ENCODE results near the gene SETD4.

Gene SETD4

DNA sequence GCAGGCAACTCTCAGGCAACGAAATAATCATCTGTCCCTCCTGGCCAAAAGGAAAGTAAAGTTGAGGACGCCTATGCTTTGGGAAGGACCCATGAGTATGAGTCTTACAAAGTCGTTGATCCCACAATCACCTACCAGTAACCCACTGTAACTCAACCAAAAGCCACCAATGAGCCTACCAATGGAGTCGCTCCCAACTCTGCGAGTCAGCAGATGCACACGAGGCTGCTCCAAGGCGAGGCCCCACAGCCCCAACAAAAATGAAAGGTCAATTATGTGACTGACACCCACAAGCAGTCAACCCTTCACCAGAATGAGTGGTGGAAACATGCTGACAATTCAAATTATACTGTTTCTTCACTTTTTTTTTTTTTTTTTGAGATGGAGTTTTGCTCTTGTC is 12.0 kb downstream of the SETD4 start:
- no peak for DNase-seq (ENCODE audit: low read depth in 4 of 4, low spot score in 1 of 4)

DNA sequence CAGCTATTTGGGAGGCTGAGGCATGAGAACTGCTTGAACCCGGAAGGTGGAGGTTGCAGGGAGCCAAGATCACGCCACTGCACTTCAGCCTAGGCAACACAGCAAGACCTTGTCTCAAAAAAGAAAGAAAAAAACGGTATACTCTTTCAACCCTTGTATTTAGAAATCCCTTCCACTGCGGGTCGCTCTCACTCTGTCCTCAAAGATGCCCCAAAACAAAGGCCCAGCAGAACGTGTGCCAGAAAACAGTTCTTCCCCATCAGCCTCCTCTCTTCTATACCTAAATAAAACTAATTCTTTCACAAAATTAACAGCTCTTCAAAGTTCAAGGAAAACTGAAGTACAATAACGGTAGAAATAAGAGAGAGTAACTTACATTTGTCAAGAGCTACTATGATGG is 13.2 kb downstream of the SETD4 start:
- DNase-seq (ENCODE audit: low read depth in 4 of 4, low spot score in 1 of 4) = no peak

DNA sequence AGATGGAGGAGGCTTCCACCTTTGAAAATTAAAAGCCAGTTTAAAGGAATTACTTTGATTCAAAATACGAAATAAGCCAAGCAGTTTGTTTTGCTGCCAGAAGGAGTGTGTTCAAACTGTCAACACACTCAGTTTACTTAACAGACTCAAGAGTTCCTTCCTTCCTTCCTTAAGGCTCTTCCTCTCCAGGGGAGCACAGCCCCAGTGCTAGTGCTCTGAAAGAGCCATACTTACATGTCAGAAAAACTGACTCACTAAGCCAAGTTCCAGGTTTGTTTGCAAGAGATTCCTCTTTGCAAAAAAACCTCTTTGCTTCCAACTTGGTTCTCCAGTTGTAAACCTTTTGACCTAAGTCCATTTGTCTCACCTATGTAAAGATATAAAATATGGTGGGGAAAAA is 14.3 kb downstream of the SETD4 start:
- DNase-seq (ENCODE audit: low read depth in 4 of 4, low spot score in 1 of 4) = no peak

DNA sequence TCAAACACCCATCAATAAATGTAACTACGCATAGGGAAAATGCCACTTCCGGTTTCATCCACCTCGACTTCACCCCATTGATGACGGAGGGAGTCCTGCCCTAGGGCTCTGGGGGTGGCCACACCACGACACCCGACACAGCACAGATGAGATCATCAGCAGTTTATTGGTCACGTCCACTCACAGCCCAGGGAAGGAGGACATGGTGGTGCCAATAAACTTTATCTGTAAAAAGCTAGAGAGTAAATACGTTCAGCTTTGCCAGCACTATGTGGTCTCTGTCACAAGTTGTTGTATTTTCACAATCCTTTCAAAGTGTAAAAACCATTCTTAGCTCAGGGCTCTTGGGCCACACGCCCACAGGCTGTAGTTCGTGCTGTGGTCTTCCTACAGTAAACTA is 16.3 kb downstream of the SETD4 start:
- no peak for DNase-seq (ENCODE audit: low read depth in 4 of 4, low spot score in 1 of 4)

DNA sequence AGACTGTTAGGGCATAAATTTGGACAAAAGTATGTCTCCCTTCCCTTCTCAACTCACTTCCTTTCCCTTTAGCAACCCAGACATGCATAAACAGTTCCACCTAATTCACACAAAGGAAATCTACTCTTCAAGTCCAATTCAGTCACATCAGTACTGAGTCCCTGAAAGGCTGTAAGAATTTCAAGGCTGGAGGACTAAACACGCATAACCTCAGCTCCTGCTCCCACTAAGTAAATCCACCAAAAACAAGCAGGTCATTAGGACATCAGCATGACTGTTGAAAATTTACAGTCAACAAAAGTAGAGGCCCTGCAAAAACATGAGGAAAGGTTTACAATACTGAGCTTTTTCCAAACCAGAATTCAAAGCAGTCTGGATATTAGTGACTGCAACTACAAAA is 18.4 kb downstream of the SETD4 start:
- no peak for DNase-seq (ENCODE audit: low read depth in 4 of 4, low spot score in 1 of 4)

DNA sequence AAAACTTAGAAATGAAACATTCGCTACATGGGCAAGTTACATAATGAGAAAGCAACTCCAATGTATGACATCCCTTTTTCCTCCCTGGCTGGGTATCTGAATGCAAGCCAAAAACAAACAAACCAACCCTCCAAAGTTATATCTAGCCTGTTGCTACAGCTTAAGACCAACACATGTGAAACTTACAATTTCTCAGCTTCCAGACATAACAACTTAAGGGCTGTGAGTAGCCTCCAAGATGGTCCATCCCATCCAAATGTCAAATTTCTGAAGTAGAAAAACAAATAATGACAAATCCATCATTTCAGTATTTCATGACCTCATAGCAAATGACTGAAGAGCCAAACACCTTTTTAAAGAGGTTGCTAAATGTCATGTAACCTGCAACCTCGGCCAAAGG is 19.9 kb downstream of the SETD4 start:
- no peak for DNase-seq (ENCODE audit: low read depth in 4 of 4, low spot score in 1 of 4)

DNA sequence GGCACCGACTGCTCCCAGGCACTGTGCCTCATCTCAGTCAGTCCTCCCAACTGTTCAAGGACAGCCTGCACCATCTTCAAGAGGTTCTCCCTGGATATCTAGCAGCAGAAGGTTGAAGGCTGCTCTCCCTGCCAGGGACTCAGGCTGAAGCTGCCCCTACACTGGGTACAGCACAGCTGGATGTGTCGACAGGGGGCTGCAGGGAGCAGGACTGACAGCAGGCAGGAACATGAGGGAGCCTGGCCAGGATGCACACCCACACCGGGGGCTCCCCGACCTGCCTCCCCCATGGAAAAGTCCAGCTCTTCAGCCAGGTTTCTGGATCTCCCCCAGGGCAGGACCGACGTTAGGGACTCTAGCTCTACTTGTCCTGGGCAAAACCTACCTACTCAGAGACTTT is 20.5 kb downstream of the SETD4 start:
- DNase-seq (ENCODE audit: low read depth in 4 of 4, low spot score in 1 of 4) = no peak

DNA sequence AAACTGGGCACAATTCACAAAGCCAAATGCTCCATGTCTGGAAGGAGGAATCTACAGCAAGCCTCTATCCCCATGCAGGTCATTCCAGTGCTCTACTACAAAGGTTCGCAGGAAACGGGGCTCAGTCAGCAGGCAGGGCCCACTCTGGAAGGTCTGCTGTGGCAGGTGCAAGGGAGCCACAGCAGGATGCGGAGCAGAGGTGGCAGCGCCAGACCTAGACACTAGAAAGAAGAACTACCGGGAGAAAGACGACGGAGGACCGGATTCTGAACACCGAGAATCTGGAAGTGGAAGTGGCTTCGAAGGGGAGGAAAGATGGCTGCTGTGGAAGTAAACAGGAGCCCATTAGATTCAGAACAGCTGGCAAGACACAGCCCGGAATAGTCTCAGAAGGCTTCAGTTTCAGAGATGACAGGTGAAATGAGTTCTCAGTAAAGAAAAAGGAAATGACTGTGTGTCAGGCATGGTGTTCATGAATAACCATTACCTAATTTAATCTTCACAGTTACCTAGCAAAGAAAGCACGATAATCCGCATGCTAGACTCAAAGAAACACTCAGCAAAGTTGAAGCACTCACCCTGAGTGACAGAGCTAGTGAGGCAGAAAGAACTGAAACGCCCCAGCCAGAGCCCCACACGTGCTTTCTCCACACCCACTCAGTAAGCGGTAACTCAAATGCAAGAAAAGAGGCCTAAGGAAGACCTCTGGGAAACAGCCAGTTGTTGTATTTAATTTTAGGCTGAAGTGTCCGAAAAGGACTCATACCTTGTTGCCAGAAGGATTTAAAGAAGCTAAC is 21.4 kb downstream of the SETD4 start:
- no peak for DNase-seq (ENCODE audit: low read depth in 4 of 4, low spot score in 1 of 4)

DNA sequence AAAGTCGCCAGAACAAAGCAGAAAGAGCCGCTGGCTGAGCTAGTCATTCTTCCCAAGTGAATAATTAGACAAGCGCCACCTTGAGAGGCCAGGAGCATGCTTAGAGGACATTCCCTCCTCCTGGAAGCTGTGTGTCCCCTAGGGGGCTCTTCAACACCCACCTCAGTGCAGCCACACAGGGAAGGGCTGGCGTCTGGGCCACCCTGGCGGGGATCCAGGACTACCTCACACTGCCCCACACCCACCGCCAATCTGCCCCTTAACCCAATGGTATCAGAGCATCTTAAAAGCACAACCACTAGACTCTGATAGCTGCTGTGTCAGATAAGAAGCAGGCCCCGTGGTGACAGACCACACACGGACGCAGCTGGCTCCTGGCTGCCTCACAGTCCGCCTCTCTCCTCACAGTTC is 24.9 kb downstream of the SETD4 start:
- DNase-seq (ENCODE audit: low read depth in 4 of 4, low spot score in 1 of 4) = no peak

DNA sequence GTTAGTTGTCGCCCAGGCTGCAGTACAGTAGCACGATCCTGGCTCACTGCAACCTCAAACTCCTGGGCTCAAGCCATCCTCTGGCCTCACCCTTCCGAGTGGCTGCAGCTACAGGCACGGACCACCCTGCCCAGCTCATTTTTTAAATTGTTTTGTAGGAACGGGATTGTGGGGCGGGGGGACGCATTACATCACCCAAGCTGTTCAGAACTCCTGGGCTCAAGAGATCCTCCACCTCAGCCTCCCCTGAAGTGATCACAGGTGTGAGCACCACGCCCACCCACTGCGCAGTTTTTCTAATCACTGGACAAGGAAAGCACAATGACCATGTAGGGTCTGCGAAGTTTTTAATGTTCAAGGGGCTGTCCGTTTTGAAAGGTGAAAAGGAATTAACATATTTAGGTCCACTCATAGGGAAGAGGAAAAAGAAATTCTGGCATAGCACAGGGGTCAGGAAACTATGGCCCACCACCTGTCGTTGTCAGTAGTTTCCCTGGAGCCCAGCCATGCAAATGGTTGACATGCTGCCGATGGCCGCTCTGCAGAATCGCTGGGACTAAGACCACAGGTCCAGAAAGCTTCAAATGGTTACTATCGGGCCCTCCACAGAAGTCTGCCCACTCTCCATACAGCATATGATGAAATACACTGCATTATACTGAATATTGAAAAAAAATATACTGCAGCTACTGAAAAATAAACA is 26.0 kb downstream of the SETD4 start:
- DNase-seq (ENCODE audit: low read depth in 4 of 4, low spot score in 1 of 4) = no peak

DNA sequence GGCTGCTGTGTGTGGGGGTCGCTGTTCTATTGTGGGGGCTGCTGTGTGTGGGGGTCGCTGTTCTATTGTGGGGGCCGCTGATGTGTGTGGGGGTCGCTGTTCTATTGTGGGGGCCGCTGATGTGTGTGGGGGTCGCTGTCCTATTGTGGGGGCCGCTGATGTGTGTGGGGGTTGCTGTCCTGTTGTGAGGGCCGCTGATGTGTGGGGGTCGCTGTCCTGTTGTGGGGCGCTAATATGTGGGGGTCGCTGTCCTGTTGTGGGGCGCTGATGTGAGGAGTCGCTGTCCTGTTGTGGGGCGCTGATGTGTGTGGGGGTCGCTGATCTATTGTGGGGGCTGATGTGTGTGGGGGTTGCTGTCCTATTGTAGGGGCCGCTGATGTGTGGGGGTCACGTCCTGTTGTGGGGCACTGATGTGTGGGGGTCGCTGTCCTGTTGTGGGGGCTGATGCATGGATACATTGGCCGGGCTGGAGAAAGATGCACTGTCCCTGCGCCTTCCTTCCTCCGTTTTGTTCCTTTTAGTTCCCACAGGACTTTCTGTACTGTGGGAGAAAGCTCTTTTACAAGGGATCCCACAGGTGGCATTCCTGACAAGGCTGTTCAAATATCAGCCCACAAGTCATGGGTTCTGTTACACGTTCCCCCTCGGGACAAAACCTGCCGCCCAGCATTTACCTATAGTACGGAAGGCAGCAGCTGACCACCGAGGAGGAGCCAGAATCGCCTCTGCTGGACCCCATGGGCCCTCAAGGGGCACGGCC is 27.5 kb downstream of the SETD4 start:
- DNase-seq (ENCODE audit: low read depth in 4 of 4, low spot score in 1 of 4) = no peak

DNA sequence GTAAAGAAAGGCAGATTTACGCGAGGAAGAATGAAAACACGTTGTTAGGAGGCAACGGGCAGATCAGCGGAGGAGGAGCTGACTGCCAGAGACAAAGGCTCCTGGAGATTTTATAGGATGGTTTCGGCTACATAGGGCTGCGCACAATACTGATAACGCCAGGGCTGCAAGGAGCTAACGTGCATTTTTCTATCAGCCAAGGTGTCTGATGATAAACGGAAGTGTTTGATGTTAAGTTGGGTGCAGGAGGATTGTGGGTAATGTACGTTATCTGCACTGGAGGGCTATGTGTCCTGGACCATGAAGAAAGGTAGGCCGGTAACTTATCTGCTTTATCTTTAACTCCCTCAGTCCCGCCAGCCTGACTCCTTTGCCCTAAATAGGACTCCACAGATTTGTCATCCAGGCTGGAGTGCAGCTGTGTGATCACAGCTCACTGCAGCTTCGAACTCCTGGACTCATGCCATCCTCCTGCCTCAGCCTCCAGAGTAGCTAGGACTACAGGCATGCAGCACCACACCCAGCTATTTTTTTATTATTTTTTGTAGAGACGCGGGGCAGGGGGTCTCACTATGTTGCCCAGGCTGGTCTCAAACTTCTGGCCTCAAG is 29.6 kb downstream of the SETD4 start:
- no peak for DNase-seq (ENCODE audit: low read depth in 4 of 4, low spot score in 1 of 4)

DNA sequence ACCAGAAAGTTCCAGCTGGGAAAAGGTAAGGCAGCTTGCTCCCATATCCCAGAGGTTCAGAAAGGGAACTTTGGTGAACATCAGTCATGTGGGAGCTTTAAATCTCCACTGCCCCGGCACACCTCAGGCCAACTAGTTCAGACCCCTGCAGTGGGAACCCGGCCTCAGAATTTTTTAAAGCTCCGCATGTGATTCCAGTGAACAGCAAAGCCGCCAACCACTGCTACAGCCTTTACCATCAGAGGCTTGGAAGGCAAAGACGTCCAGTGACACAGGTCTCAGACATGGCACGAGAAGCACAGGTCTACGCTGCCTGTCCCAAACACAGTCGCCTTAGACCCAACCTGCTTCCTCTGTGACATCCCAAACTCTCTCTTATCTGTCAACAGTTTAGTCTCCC is 31.0 kb downstream of the SETD4 start:
- no peak for DNase-seq (ENCODE audit: low read depth in 4 of 4, low spot score in 1 of 4)

DNA sequence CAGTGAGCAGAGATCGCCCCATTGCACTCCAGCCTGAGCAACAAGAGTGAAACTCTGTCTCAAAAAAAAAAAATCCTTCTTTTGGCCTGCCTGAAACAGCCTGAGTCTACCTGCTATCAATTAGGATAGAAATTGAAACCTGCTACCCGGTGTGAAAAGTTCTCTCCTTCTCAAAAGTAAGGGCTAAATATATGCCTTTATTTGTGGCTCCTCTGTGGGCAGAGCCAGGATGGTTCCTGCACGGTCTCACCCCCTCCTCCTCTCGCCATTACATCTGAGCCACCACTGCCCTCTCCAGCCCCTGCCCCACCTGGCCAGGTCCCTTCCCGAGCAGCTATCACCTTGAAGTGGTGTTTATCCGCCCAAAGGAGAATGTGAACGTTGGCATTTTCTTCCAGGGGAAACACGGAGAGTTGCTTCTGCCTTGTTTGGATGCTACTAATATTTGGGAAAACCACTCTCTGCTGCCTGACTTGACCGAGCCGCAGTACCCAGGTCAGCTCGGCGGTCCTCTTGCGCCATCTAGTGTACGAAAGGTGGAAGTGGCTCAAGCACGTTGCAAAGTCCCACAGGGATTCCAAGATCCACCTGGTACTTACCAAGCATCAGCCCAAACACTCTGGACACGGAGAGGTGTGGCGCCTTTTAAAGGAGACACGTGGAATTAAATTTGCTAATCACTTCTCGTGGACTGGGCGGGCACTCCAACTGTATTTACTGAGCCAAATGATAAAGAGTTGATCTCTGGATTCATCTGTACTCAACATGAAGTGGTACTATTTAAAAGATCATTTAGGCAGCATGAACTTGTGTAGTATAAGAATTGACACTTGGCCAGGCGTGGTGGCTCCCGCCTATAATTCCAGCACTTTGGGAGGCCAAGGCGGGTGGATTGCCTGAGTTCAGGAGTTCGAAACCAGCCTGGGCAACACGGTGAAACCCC is 31.9 kb downstream of the SETD4 start:
- DNase-seq (ENCODE audit: low read depth in 4 of 4, low spot score in 1 of 4) = peak; percentile 34 to 48 (median 38)

DNA sequence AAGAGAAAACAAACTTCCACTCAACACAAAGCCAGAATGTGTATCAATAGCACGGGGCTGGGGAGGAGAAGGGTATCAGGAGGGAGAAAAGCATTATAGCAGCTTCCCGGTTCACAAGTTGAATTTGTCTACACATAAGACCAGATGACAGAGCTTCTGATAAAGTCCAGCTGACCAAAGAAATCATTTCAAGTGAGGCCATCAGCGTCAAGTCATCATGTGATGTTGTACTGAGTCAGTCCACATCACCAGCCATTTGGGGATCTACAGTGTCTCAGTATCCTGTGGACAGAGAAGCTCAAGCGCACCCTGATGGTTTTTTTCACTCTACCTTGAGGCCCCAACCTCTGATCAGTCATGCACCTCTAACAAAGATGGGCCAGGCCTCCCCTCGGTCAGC is 33.0 kb downstream of the SETD4 start:
- no peak for DNase-seq (ENCODE audit: low read depth in 4 of 4, low spot score in 1 of 4)

DNA sequence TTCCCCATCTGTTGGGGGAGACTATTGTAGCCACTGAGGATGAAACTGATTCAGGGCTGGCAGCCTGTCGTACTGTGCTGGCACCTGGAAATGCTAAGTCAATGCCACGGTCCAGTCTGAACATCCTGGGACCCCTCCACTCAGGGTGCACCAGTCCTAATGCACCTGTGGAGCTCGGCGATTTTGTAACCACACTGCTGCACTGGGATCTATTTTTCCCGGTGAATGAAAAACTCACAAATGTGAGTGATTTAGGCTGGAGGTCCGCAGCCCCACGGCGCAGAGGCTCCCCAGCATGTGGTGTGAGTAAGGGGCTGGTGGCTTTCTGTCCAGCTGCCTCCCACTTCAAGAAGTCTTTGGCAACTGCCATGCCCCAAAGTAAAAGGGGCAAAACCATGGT is 35.5 kb downstream of the SETD4 start:
- no peak for DNase-seq (ENCODE audit: low read depth in 4 of 4, low spot score in 1 of 4)

DNA sequence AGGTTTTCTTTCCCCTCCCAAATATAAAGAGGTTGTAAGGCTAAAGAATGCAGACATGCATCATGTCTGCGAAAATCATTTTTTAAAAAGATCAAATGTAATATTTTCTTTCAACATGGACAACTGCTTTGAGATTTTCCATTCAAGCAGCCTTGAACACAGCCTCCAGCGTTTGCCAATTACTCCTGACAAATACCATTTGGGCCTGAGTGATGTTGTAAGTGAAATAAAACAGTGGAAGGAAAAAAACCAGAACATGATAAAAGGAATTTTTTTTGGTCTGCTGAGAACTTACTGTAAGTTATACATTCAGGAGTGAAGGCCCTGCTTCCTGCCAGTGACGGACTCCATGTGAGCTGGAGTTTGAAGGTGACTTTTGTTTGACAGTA is 37.2 kb downstream of the SETD4 start:
- DNase-seq (ENCODE audit: low read depth in 4 of 4, low spot score in 1 of 4) = no peak

DNA sequence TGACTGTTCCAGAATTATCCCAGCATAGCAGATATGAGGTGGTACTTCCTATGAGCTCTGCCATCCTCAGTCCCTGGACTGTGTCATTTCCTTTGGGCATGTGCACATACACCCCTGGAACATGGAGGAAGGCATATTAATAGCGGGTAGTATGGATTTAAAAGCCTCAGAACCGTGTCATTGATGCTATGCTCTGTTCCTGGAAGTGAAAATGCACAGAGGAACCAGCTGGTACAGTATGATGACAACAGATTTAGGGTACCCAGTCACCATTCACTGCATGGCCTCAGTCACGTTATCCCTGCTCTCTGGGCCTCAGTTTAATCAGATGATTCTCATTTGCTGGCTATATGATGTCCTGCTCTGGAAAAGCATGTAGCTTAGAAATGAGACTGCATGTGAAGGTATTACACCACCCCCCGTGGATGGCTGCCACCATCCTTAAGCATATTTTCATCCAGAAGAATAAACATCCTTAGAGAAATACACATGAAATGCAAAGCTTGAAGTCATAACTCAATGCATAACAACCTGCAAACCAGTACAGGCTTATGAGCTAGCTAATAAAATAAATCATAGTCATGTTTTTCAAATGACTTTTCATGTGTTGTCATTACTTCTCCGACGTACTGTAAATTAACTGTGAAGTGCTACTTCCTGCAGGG is 37.8 kb downstream of the SETD4 start:
- DNase-seq (ENCODE audit: low read depth in 4 of 4, low spot score in 1 of 4) = no peak

DNA sequence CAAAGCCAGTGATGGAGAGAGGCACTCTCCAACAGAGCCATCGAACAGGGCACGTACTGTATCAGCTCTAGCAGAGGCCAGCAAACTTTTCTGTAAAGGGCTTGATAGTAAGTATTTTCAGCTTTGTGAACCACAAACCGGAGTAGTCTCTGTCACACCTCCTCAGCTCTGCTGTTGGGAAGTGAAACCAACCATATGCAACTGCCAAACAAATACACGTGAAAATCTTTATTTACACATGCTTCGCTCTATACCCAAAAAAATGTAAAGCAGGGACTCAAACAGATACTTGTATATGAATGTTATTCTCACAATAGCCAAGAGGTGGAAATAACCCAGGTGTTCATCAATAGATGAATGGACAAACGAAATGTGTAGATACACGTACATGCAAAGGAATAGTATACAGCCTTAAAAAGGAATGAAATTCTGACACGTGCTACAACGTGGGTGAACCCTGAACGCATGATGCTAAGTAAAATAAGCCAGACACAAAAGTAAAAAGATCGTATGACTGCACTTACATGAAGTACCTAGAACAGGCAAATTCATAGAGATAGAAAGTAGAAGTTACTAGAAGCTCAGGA is 39.0 kb downstream of the SETD4 start:
- DNase-seq (ENCODE audit: low read depth in 4 of 4, low spot score in 1 of 4) = no peak

DNA sequence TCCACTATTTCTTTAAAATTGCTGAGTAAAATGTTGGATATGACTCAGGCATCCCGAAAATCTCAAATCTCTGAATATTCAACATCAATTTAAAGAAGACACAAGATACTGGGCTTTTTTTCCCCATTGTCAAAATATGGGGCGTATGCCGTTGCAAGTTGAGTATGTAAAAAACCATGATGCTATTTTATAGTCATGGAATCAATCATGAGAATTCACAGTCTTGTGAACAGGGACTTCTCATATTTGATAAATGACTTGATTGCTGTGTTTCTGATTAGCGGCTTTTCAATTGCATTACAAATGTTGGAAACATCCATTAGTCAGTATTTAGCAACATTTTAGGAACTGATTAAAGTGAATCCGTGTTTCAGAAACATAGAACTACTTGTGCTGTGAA is 45.3 kb downstream of the SETD4 start:
- DNase-seq (ENCODE audit: low read depth in 4 of 4, low spot score in 1 of 4) = no peak

Data from stimulated activated CD4-positive, alpha-beta T cell treated with anti-CD3 and anti-CD28 coated beads, Interleukin-1b, Interleukin-23, amount 100 ng/mL, for 24 hours (primary cell).